Loucy (cell line): ENCODE data around the gene KIF12.

ENCODE experiments used
- H2AFZ ChIP-seq: fragments of 200-600 bp; sonication (generic); 2 replicates; pipeline ENCODE4 v1.6.0; 2016; ENCODE audit warnings: antibody characterized with exemption, mild to moderate bottlenecking, low read length, moderate library complexity
- H3F3A ChIP-seq: fragments of 200-600 bp; 2 replicates; pipeline ENCODE4 v1.6.0; 2016; ENCODE audit warnings: antibody characterized with exemption, low read depth, mild to moderate bottlenecking
- H3K27me3 ChIP-seq: fragments of 200-600 bp; sonication (generic); 2 replicates; pipeline ENCODE4 v1.6.1; 2014; ENCODE audit warnings: low read length, mild to moderate bottlenecking; ENCODE audit not compliant: insufficient read depth, poor library complexity, severe bottlenecking
- H3K36me3 ChIP-seq: fragments of 200-600 bp; sonication (generic); 2 replicates; pipeline ENCODE4 v1.6.1; 2016; ENCODE audit warnings: low read length; ENCODE audit not compliant: insufficient read depth
- H3K4me1 ChIP-seq: fragments of 200-600 bp; sonication (generic); 2 replicates; pipeline ENCODE4 v1.5.1; 2014; ENCODE audit warnings: low read length, mild to moderate bottlenecking; ENCODE audit not compliant: insufficient read depth, poor library complexity, severe bottlenecking
- H3K4me2 ChIP-seq: fragments of 200-600 bp; sonication (generic); 2 replicates; pipeline ENCODE4 v1.6.0; 2014; ENCODE audit warnings: antibody characterized with exemption, low read length, low read depth, mild to moderate bottlenecking; ENCODE audit not compliant: poor library complexity, severe bottlenecking
- H3K4me3 ChIP-seq: fragments of 200-600 bp; sonication (generic); 2 replicates; pipeline ENCODE4 v1.5.1; 2014; ENCODE audit warnings: low read length, mild to moderate bottlenecking, mixed read lengths; ENCODE audit not compliant: poor library complexity, severe bottlenecking
- H3K79me2 ChIP-seq: fragments of 200-600 bp; sonication (generic); 2 replicates; pipeline ENCODE4 v1.6.1; 2014; ENCODE audit warnings: low read length; ENCODE audit not compliant: insufficient read depth
- H3K9ac ChIP-seq: fragments of 200-600 bp; sonication (generic); 2 replicates; pipeline ENCODE4 v1.6.0; 2014; ENCODE audit warnings: mild to moderate bottlenecking, low read depth, low read length, moderate library complexity; ENCODE audit not compliant: poor library complexity, severe bottlenecking
- H3K9me2 ChIP-seq: fragments of 200-600 bp; sonication (generic); replicated peaks from 2 replicates; pipeline ENCODE4 v1.6.1; 2016; ENCODE audit warnings: low read depth, low read length, mixed read lengths
- H3K9me3 ChIP-seq: fragments of 200-600 bp; sonication (generic); 2 replicates; pipeline ENCODE4 v1.6.1; 2014; ENCODE audit warnings: mild to moderate bottlenecking, antibody characterized with exemption, low read length, low read depth; ENCODE audit not compliant: insufficient read depth
- H4K20me1 ChIP-seq: fragments of 200-600 bp; sonication (generic); 2 replicates; pipeline ENCODE4 v1.6.0; 2014; ENCODE audit warnings: antibody characterized with exemption, low read length, mild to moderate bottlenecking; ENCODE audit not compliant: insufficient read depth, poor library complexity, severe bottlenecking
- CTCF ChIP-seq: fragments of 200-600 bp; sonication (generic); conservative IDR thresholded peaks from 2 replicates; pipeline ENCODE4 v1.5.1; 2014; ENCODE audit warnings: mild to moderate bottlenecking, antibody characterized with exemption, low read length
- EZH2phosphoT487 ChIP-seq: fragments of 200-600 bp; IDR thresholded peaks from 2 replicates; pipeline ENCODE4 v1.6.1; 2018; ENCODE audit warnings: antibody characterized with exemption, mild to moderate bottlenecking, moderate library complexity, borderline replicate concordance

KIF12 gene

GRCh38 chr9:114060711-114061110 lies 38.4 kb downstream of the KIF12 start:
- no peaks in the 10 kb centered on the region for H3F3A ChIP-seq
- no peaks in the 10 kb centered on the region for H3K9me2 ChIP-seq
- H3K4me1 ChIP-seq: no peaks in the 10 kb centered on the region
- H3K9ac ChIP-seq: no peak overlapping the region
- H3K27me3 ChIP-seq: no peaks in the 10 kb centered on the region
- TF ChIP-seq EZH2phosphoT487: no peak
- no peak for TF ChIP-seq CTCF
- H3K79me2 ChIP-seq: no peaks in the 10 kb centered on the region
- H3K9me3 ChIP-seq: no peaks in the 10 kb centered on the region
- H4K20me1 ChIP-seq: no peaks in the 10 kb centered on the region
- H3K36me3 ChIP-seq: no peaks in the 10 kb centered on the region
- H3K4me3 ChIP-seq: no peak overlapping the region
- no peak overlapping the region for H3K4me2 ChIP-seq
- no peak overlapping the region for H2AFZ ChIP-seq

- no peaks in the 10 kb centered on the region for H3K36me3 ChIP-seq
- no peaks in the 10 kb centered on the region for H3K9me2 ChIP-seq
- H3K9ac ChIP-seq: no peak overlapping the region
- no peaks in the 10 kb centered on the region for H4K20me1 ChIP-seq
- no peak overlapping the region for H3K4me3 ChIP-seq
- no peaks in the 10 kb centered on the region for H3K9me3 ChIP-seq
- H3F3A ChIP-seq: no peaks in the 10 kb centered on the region
- H3K79me2 ChIP-seq: no peaks in the 10 kb centered on the region
- no peaks in the 10 kb centered on the region for H3K4me1 ChIP-seq
- no peaks in the 10 kb centered on the region for H3K27me3 ChIP-seq
- TF ChIP-seq CTCF (no peak), EZH2phosphoT487 (no peak)
- no peak overlapping the region for H3K4me2 ChIP-seq
- no peak overlapping the region for H2AFZ ChIP-seq
These were observed 39.0 kb downstream of the KIF12 start for GRCh38 chr9:114060070-114060469.

GRCh38 chr9:114059047-114059803 lies 39.9 kb downstream of the KIF12 start:
- H3K9ac ChIP-seq: no peak overlapping the region
- H2AFZ ChIP-seq: no peak overlapping the region
- H4K20me1 ChIP-seq: no peaks in the 10 kb centered on the region
- no peak overlapping the region for H3K4me2 ChIP-seq
- H3F3A ChIP-seq: no peaks in the 10 kb centered on the region
- no peaks in the 10 kb centered on the region for H3K9me2 ChIP-seq
- H3K9me3 ChIP-seq: no peaks in the 10 kb centered on the region
- H3K36me3 ChIP-seq: no peaks in the 10 kb centered on the region
- H3K4me3 ChIP-seq: no peak overlapping the region
- no peaks in the 10 kb centered on the region for H3K4me1 ChIP-seq
- H3K27me3 ChIP-seq: no peaks in the 10 kb centered on the region
- no peak for TF ChIP-seq CTCF
- TF ChIP-seq EZH2phosphoT487: no peak
- no peaks in the 10 kb centered on the region for H3K79me2 ChIP-seq
